ENCODE results near the gene OTOG. TPM values are rescaled to one million over a fixed set of nuclear protein-coding genes. Genes with fewer than 3 reads are reported as not detected.

OTOG gene
- total RNA-seq, 1 experiment from 2014 or later = not detected

DNA sequence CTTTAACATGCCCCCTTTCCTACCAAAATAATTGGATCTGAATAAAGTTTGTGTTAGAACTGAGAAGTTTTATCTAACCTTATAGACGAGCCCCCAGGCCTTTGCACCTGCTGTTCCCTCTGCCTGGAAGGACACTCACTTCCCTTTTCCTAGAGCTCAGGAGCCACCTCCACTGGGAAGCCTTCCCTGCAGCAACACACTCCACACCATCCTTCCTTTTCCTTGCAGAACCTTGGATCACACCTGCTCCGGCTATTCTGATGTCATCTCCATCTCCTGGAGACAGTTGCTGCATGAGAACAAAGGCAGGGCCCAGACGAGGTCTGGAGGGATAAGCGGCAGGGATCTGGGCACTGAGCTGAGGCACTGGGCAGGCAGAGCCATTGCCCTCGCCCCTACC is 149.7 kb downstream of the OTOG start:
- intact Hi-C loops (cut with micrococcal nuclease; ENCODE audit: unreplicated experiment) = no loop called here
- Histone ChIP-seq H3F3A (ENCODE audit: insufficient read depth, low read depth) (no peaks in the 10 kb centered on the region), H3K79me2 (ENCODE audit: low read depth) (no peaks in the 10 kb centered on the region), H3K4me2 (no peak overlapping the region), H3K36me3 (ENCODE audit: low read depth) (no peaks in the 10 kb centered on the region), H3K4me1 (replicated peaks; ENCODE audit: insufficient read depth) (no peaks in the 10 kb centered on the region), H4K20me1 (ENCODE audit: insufficient read depth) (no peaks in the 10 kb centered on the region), H3K9me3 (ENCODE audit: insufficient read depth, low read depth) (no peaks in the 10 kb centered on the region), H3K27ac (no peak overlapping the region), H3K4me3 (no peak overlapping the region), H3K9me2 (ENCODE audit: insufficient read depth) (no peaks in the 10 kb centered on the region), H3K27me3 (ENCODE audit: insufficient read depth, low read depth) (peaks cover 51% of the 10 kb centered on the region), H2AFZ (no peak overlapping the region)
- BruUV-seq (replicated peaks) = no TSS peak
- POLR2A ChIA-PET (ENCODE audit: unreplicated experiment) = no interaction called here
- TF ChIP-seq, protein P1, sequence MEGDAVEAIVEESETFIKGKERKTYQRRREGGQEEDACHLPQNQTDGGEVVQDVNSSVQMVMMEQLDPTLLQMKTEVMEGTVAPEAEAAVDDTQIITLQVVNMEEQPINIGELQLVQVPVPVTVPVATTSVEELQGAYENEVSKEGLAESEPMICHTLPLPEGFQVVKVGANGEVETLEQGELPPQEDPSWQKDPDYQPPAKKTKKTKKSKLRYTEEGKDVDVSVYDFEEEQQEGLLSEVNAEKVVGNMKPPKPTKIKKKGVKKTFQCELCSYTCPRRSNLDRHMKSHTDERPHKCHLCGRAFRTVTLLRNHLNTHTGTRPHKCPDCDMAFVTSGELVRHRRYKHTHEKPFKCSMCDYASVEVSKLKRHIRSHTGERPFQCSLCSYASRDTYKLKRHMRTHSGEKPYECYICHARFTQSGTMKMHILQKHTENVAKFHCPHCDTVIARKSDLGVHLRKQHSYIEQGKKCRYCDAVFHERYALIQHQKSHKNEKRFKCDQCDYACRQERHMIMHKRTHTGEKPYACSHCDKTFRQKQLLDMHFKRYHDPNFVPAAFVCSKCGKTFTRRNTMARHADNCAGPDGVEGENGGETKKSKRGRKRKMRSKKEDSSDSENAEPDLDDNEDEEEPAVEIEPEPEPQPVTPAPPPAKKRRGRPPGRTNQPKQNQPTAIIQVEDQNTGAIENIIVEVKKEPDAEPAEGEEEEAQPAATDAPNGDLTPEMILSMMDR (conservative IDR thresholded peaks at IDR 0.05) = no peak
- no peak for TF ChIP-seq EZH2 (IDR thresholded peaks at IDR 0.05; ENCODE audit: low read depth)
- CTCF ChIA-PET = no interaction called here
- no peak for DNase-seq

Other genes with a start within 250 kb of the OTOG start
- 0.15 and 0.33 TPM in 2 replicates for gene NCR3LG1, start 195.5 kb upstream of the OTOG start, total RNA-seq (2021)
- gene KCNJ11, start 158.6 kb upstream of the OTOG start, total RNA-seq (2021) = 0.26 and 0.93 TPM in 2 replicates
- gene ABCC8, start 70.4 kb upstream of the OTOG start, total RNA-seq (2021) = not detected in 2 replicates
- not detected in 2 replicates for gene USH1C, start 2.8 kb upstream of the OTOG start, total RNA-seq (2021)
- gene MYOD1, start 172.3 kb downstream of the OTOG start, total RNA-seq (2021) = not detected in 2 replicates
- not detected in 2 replicates for gene KCNC1, start 187.5 kb downstream of the OTOG start, total RNA-seq (2021)